ENCODE data around the gene IL2RG.

GRCh38 chrX:71102292-71102691, 9.1 kb downstream of the IL2RG start:
- TF ChIP-seq CTCF (conservative IDR thresholded peaks at IDR 0.05 in 1 of 2, IDR thresholded peaks at IDR 0.05 in 1 of 2; ENCODE audit: extremely low read depth in 1 of 2, insufficient read depth in 1 of 2, low read depth in 1 of 2, low read length in 2 of 2), result no peak
- no peak for TF ChIP-seq EZH2 (IDR thresholded peaks at IDR 0.05; ENCODE audit: borderline replicate concordance, low read length)
